OCI-LY3 (cell line): ENCODE measurements around the gene FAM162B.

ENCODE experiments used
- H2AFZ ChIP-seq: fragments of 200-600, 300-600 bp; shearing (Covaris generic); 2 replicates; pipeline ENCODE4 v1.6.0; 2014; ENCODE audit warnings: antibody characterized with exemption, low read depth, low read length
- H3K27ac ChIP-seq: fragments of 200-600, 300-600 bp; sonication (generic); 2 replicates; pipeline ENCODE4 v1.5.1; 2014; ENCODE audit warnings: mild to moderate bottlenecking, low read length, moderate library complexity, mixed read lengths
- H3K27me3 ChIP-seq: fragments of 200-600, 300-600 bp; sonication (generic); 2 replicates; pipeline ENCODE4 v1.6.1; 2014; ENCODE audit warnings: low read depth, low read length, mixed read lengths
- H3K36me3 ChIP-seq: fragments of 200-600, 300-600 bp; sonication (generic); replicated peaks from 2 replicates; pipeline ENCODE3; 2014; ENCODE audit warnings: low read depth, low read length, mixed read lengths
- H3K4me1 ChIP-seq: fragments of 300-600, 200-600 bp; sonication (generic); 2 replicates; pipeline ENCODE4 v1.6.1; 2014; ENCODE audit warnings: low read length, mixed read lengths
- H3K4me2 ChIP-seq: fragments of 200-600, 300-600 bp; sonication (generic); 2 replicates; pipeline ENCODE4 v1.6.1; 2014; ENCODE audit warnings: low read length, mixed read lengths
- H3K4me3 ChIP-seq: fragments of 300-600, 200-600 bp; sonication (generic); 2 replicates; pipeline ENCODE4 v1.5.1; 2014; ENCODE audit warnings: antibody characterized with exemption, mild to moderate bottlenecking, low read length, moderate library complexity
- H3K79me2 ChIP-seq: fragments of 300-600, 200-600 bp; shearing (Covaris generic); 2 replicates; pipeline ENCODE4 v1.6.1; 2014; ENCODE audit warnings: mild to moderate bottlenecking, low read length, mixed read lengths
- H3K9ac ChIP-seq: fragments of 300-600, 200-600 bp; shearing (Covaris generic); 2 replicates; pipeline ENCODE4 v1.6.0; 2014; ENCODE audit warnings: mild to moderate bottlenecking, low read length, moderate library complexity
- H3K9me3 ChIP-seq: fragments of 200-600, 300-600 bp; shearing (Covaris generic); 2 replicates; pipeline ENCODE4 v1.6.1; 2014; ENCODE audit warnings: low read length, mixed read lengths; ENCODE audit not compliant: insufficient read depth
- H4K20me1 ChIP-seq: fragments of 200-600, 300-600 bp; sonication (generic); 2 replicates; pipeline ENCODE4 v1.6.1; 2016; ENCODE audit warnings: low read length, mixed read lengths; ENCODE audit not compliant: insufficient read depth
- CTCF ChIP-seq: fragments of 200-600, 300-600 bp; sonication (generic); IDR thresholded peaks from 2 replicates; pipeline ENCODE4 v1.5.1; 2014; ENCODE audit warnings: antibody characterized with exemption, low read length, low read depth
- EZH2phosphoT487 ChIP-seq: fragments of 200-600 bp; shearing (Covaris generic); IDR thresholded peaks from 2 replicates; pipeline ENCODE4 v1.6.1; 2018; ENCODE audit warnings: antibody characterized with exemption, mixed run types, low read depth

The FAM162B gene

GRCh38 chr6:116764961-116765841 is at the start of gene FAM162B:
FAM162B (minus strand) TSS chr6:116765719; CDS start chr6:116765576, 143 bp downstream.
- TF ChIP-seq CTCF (no peak), EZH2phosphoT487 (no peak)
- no peaks in the 10 kb centered on the region for H3K79me2 ChIP-seq
- no peak within 1 kb of the TSS for H3K4me3 ChIP-seq
- no peaks in the 10 kb centered on the region for H3K9me3 ChIP-seq
- no peak within 1 kb of the TSS for H3K4me2 ChIP-seq
- H3K4me1 ChIP-seq, result no peaks in the 10 kb centered on the region
- H3K27ac ChIP-seq, result no peak within 1 kb of the TSS
- H2AFZ ChIP-seq, result no peak within 1 kb of the TSS
- no peaks in the 10 kb centered on the region for H3K36me3 ChIP-seq
- H3K27me3 ChIP-seq, result no peaks in the 10 kb centered on the region
- no peaks in the 10 kb centered on the region for H4K20me1 ChIP-seq
- H3K9ac ChIP-seq, result no peak within 1 kb of the TSS

- no peaks in the 10 kb centered on the region for H3K79me2 ChIP-seq
- H2AFZ ChIP-seq, result no peak overlapping the region
- H3K9ac ChIP-seq, result no peak overlapping the region
- no peak overlapping the region for H3K4me2 ChIP-seq
- no peak overlapping the region for H3K27ac ChIP-seq
- no peaks in the 10 kb centered on the region for H3K36me3 ChIP-seq
- no peaks in the 10 kb centered on the region for H3K27me3 ChIP-seq
- H4K20me1 ChIP-seq, result no peaks in the 10 kb centered on the region
- H3K9me3 ChIP-seq, result no peaks in the 10 kb centered on the region
- TF ChIP-seq CTCF (no peak), EZH2phosphoT487 (no peak)
- no peak overlapping the region for H3K4me3 ChIP-seq
- H3K4me1 ChIP-seq, result no peaks in the 10 kb centered on the region
Measured at GRCh38 chr6:116812051-116812650, 46.6 kb upstream of the FAM162B start.

- H3K27me3 ChIP-seq, result no peaks in the 10 kb centered on the region
- no peaks in the 10 kb centered on the region for H4K20me1 ChIP-seq
- H3K4me1 ChIP-seq, result peaks cover 8% of the 10 kb centered on the region
- H3K27ac ChIP-seq, result no peak overlapping the region
- no peak overlapping the region for H3K9ac ChIP-seq
- no peaks in the 10 kb centered on the region for H3K79me2 ChIP-seq
- H3K4me3 ChIP-seq, result no peak overlapping the region
- H3K9me3 ChIP-seq, result no peaks in the 10 kb centered on the region
- H3K4me2 ChIP-seq, result no peak overlapping the region
- H3K36me3 ChIP-seq, result no peaks in the 10 kb centered on the region
- H2AFZ ChIP-seq, result no peak overlapping the region
- TF ChIP-seq EZH2phosphoT487, result no peak
- TF ChIP-seq CTCF, result no peak
Measured at GRCh38 chr6:116801971-116802370, 36.5 kb upstream of the FAM162B start.

- no peaks in the 10 kb centered on the region for H3K79me2 ChIP-seq
- H3K4me1 ChIP-seq, result peaks cover 13% of the 10 kb centered on the region
- no peak overlapping the region for H3K9ac ChIP-seq
- H3K27me3 ChIP-seq, result no peaks in the 10 kb centered on the region
- TF ChIP-seq EZH2phosphoT487, result no peak
- TF ChIP-seq CTCF, result no peak
- H3K27ac ChIP-seq, result no peak overlapping the region
- H3K4me3 ChIP-seq, result no peak overlapping the region
- no peaks in the 10 kb centered on the region for H4K20me1 ChIP-seq
- no peak overlapping the region for H3K4me2 ChIP-seq
- no peak overlapping the region for H2AFZ ChIP-seq
- no peaks in the 10 kb centered on the region for H3K9me3 ChIP-seq
- no peaks in the 10 kb centered on the region for H3K36me3 ChIP-seq
Measured at GRCh38 chr6:116799945-116800344, 34.4 kb upstream of the FAM162B start.
